OCI-LY1 (cell line): ENCODE data around the gene SPATS2L.

Experiments
- H2AFZ ChIP-seq: fragments of 200-600 bp; sonication (generic), shearing (Covaris generic); 2 replicates; pipeline ENCODE4 v1.6.0; 2014; ENCODE audit warnings: antibody characterized with exemption, mild to moderate bottlenecking, low read length
- H3F3A ChIP-seq: fragments of 200-600 bp; sonication (generic), shearing (Covaris generic); 2 replicates; pipeline ENCODE4 v1.6.0; 2014; ENCODE audit warnings: mild to moderate bottlenecking, antibody characterized with exemption, low read length, moderate library complexity; ENCODE audit not compliant: insufficient read depth
- H3K27ac ChIP-seq: fragments of 200-600 bp; sonication (generic); 2 replicates; pipeline ENCODE4 v1.5.1; 2014; ENCODE audit warnings: low read length, mixed run types, mild to moderate bottlenecking, low read depth; ENCODE audit not compliant: poor library complexity, severe bottlenecking
- H3K27me3 ChIP-seq: fragments of 200-600 bp; sonication (generic); 2 replicates; pipeline ENCODE4 v1.6.0; 2014; ENCODE audit warnings: antibody characterized with exemption, mild to moderate bottlenecking, low read length, moderate library complexity; ENCODE audit not compliant: insufficient read depth
- H3K36me3 ChIP-seq: fragments of 200-600 bp; sonication (generic); 2 replicates; pipeline ENCODE4 v1.6.1; 2014; ENCODE audit warnings: mild to moderate bottlenecking, antibody characterized with exemption, low read length, moderate library complexity, mixed read lengths; ENCODE audit not compliant: insufficient read depth
- H3K4me1 ChIP-seq: fragments of 200-600 bp; sonication (generic); 2 replicates; pipeline ENCODE4 v1.5.1; 2014; ENCODE audit warnings: mild to moderate bottlenecking, low read length, moderate library complexity; ENCODE audit not compliant: insufficient read depth, severe bottlenecking
- H3K4me2 ChIP-seq: fragments of 200-600 bp; sonication (generic), shearing (Covaris generic); 2 replicates; pipeline ENCODE4 v1.6.1; 2014; ENCODE audit warnings: low read length
- H3K4me3 ChIP-seq: fragments of 200-600 bp; sonication (generic); 2 replicates; pipeline ENCODE4 v1.5.1; 2014; ENCODE audit warnings: low read length, low read depth, mild to moderate bottlenecking, mixed read lengths; ENCODE audit not compliant: poor library complexity, severe bottlenecking
- H3K79me2 ChIP-seq: fragments of 200-600 bp; shearing (Covaris generic); 2 replicates; pipeline ENCODE4 v1.6.1; 2016; ENCODE audit warnings: mixed run types, low read length, mixed read lengths; ENCODE audit not compliant: insufficient read depth
- H3K9ac ChIP-seq: fragments of 200-600 bp; sonication (generic), shearing (Covaris generic); 2 replicates; pipeline ENCODE4 v1.6.1; 2014; ENCODE audit warnings: mild to moderate bottlenecking, low read length, mixed read lengths
- H3K9me2 ChIP-seq: fragments of 200-600 bp; sonication (generic), shearing (Covaris generic); 2 replicates; pipeline ENCODE4 v1.6.1; 2014; ENCODE audit warnings: low read depth, mild to moderate bottlenecking, low read length, mixed read lengths
- H3K9me3 ChIP-seq: fragments of 200-600 bp; shearing (Covaris generic); 2 replicates; pipeline ENCODE4 v1.6.1; 2014; ENCODE audit warnings: low read length, mixed read lengths
- H4K20me1 ChIP-seq: fragments of 200-600 bp; sonication (generic), shearing (Covaris generic); 2 replicates; pipeline ENCODE4 v1.6.0; 2016; ENCODE audit warnings: mild to moderate bottlenecking, low read length; ENCODE audit not compliant: insufficient read depth
- CTCF ChIP-seq: fragments of 200-600 bp; sonication (generic), shearing (Covaris generic); IDR thresholded peaks from 2 replicates; pipeline ENCODE4 v1.5.1; 2017; ENCODE audit warnings: mild to moderate bottlenecking, antibody characterized with exemption, low read length, moderate library complexity, mixed read lengths
- EZH2 ChIP-seq: fragments of 200-600 bp; sonication (generic), shearing (Covaris generic); IDR thresholded peaks from 2 replicates; pipeline ENCODE4 v1.8.0; 2017; ENCODE audit warnings: borderline replicate concordance, mixed run types, mild to moderate bottlenecking, antibody characterized with exemption, low read length, moderate library complexity, mixed read lengths

SPATS2L gene

DNA sequence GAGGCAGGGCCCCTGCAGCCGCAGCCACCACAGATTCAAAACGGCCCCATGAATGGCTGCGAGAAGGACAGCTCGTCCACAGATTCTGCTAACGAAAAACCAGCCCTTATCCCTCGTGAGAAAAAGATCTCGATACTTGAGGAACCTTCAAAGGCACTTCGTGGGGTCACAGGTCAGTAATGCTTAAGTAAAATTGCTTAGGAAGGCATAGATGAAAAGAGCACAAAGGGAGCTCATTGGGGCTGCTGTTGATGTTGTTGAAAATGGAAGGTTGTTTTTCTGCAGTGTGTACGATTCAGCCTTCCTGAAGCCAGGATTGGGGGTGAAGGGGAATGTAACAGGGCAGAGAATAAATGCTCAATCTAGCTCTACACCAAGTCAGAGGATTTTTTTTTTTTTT is 112.8 kb downstream of the SPATS2L start:
- Histone ChIP-seq H3K9me3 (no peaks in the 10 kb centered on the region), H3K9me2 (no peaks in the 10 kb centered on the region), H3K36me3 (no peaks in the 10 kb centered on the region; the same call in 1 of the 2 replicates), H3K27ac (no peak overlapping the region), H3K4me3 (no peak overlapping the region), H4K20me1 (no peaks in the 10 kb centered on the region), H3K9ac (no peak overlapping the region), H3F3A (no peaks in the 10 kb centered on the region), H3K4me2 (no peak overlapping the region), H3K4me1 (no peaks in the 10 kb centered on the region), H3K79me2 (no peaks in the 10 kb centered on the region), H3K27me3 (no peaks in the 10 kb centered on the region), H2AFZ (no peak overlapping the region)
- TF ChIP-seq CTCF, result no peak
- TF ChIP-seq EZH2, result no peak

GRCh38 chr2:200421270-200421669 is 114.8 kb downstream of the SPATS2L start:
- Histone ChIP-seq H3K36me3 (no peaks in the 10 kb centered on the region; the same call in 1 of the 2 replicates), H3K9me3 (no peaks in the 10 kb centered on the region), H3K27ac (no peak overlapping the region), H3K79me2 (no peaks in the 10 kb centered on the region), H3F3A (no peaks in the 10 kb centered on the region), H3K9ac (no peak overlapping the region), H3K4me2 (no peak overlapping the region), H3K9me2 (no peaks in the 10 kb centered on the region), H3K4me3 (no peak overlapping the region), H4K20me1 (no peaks in the 10 kb centered on the region), H3K27me3 (no peaks in the 10 kb centered on the region), H3K4me1 (no peaks in the 10 kb centered on the region), H2AFZ (no peak overlapping the region)
- TF ChIP-seq EZH2 (no peak), CTCF (no peak)

- H3K4me3 ChIP-seq, result no peak overlapping the region
- no peak overlapping the region for H3K4me2 ChIP-seq
- no peak overlapping the region for H3K9ac ChIP-seq
- no peaks in the 10 kb centered on the region for H3K4me1 ChIP-seq
- H4K20me1 ChIP-seq, result no peaks in the 10 kb centered on the region
- no peaks in the 10 kb centered on the region for H3K9me2 ChIP-seq
- no peaks in the 10 kb centered on the region; the same call in 1 of the 2 replicates for H3K36me3 ChIP-seq
- TF ChIP-seq CTCF (no peak), EZH2 (no peak)
- H2AFZ ChIP-seq, result no peak overlapping the region
- H3K27me3 ChIP-seq, result no peaks in the 10 kb centered on the region
- H3K27ac ChIP-seq, result no peak overlapping the region
- H3F3A ChIP-seq, result no peaks in the 10 kb centered on the region
- no peaks in the 10 kb centered on the region for H3K9me3 ChIP-seq
- H3K79me2 ChIP-seq, result no peaks in the 10 kb centered on the region
These were observed 115.6 kb downstream of the SPATS2L start for GRCh38 chr2:200422071-200422470.
